ENCODE measurements around the gene WDR45B.

GRCh38 chr17:82571855-82572254, 76.4 kb downstream of the WDR45B start:
- TF ChIP-seq CTCF (IDR thresholded peaks at IDR 0.05; ENCODE audit: poor library complexity, severe bottlenecking) (no peak), POLR2AphosphoS5 (IDR thresholded peaks at IDR 0.05) (no peak), EZH2 (IDR thresholded peaks at IDR 0.05; ENCODE audit: borderline replicate concordance, insufficient read depth, low read length, poor library complexity, severe bottlenecking) (no peak), RAD21 (conservative IDR thresholded peaks at IDR 0.05) (no peak), EP300 (conservative IDR thresholded peaks at IDR 0.05; ENCODE audit: poor library complexity, severe bottlenecking) (no peak), TAF1 (IDR thresholded peaks at IDR 0.05; ENCODE audit: low read depth) (no peak), SMC3 (conservative IDR thresholded peaks at IDR 0.05; ENCODE audit: poor library complexity) (no peak)
- TF ChIP-seq, protein P1, sequence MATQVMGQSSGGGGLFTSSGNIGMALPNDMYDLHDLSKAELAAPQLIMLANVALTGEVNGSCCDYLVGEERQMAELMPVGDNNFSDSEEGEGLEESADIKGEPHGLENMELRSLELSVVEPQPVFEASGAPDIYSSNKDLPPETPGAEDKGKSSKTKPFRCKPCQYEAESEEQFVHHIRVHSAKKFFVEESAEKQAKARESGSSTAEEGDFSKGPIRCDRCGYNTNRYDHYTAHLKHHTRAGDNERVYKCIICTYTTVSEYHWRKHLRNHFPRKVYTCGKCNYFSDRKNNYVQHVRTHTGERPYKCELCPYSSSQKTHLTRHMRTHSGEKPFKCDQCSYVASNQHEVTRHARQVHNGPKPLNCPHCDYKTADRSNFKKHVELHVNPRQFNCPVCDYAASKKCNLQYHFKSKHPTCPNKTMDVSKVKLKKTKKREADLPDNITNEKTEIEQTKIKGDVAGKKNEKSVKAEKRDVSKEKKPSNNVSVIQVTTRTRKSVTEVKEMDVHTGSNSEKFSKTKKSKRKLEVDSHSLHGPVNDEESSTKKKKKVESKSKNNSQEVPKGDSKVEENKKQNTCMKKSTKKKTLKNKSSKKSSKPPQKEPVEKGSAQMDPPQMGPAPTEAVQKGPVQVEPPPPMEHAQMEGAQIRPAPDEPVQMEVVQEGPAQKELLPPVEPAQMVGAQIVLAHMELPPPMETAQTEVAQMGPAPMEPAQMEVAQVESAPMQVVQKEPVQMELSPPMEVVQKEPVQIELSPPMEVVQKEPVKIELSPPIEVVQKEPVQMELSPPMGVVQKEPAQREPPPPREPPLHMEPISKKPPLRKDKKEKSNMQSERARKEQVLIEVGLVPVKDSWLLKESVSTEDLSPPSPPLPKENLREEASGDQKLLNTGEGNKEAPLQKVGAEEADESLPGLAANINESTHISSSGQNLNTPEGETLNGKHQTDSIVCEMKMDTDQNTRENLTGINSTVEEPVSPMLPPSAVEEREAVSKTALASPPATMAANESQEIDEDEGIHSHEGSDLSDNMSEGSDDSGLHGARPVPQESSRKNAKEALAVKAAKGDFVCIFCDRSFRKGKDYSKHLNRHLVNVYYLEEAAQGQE (IDR thresholded peaks at IDR 0.05; ENCODE audit: borderline replicate concordance): no peak
